22Rv1 (cell line): ENCODE results near the gene MELK.

Source experiments
- H3K27ac ChIP-seq: fragments of 450-650 bp; 2 replicates; pipeline ENCODE4 v1.5.1; 2017
- CTCF ChIP-seq: fragments of 450-650 bp; IDR thresholded peaks from 2 replicates; pipeline ENCODE4 v1.5.1; 2017; ENCODE audit warnings: mild to moderate bottlenecking
- ZFX ChIP-seq: fragments of 450-650 bp; IDR thresholded peaks from 2 replicates; pipeline ENCODE4 v1.6.1; 2017; ENCODE audit warnings: antibody characterized with exemption, borderline replicate concordance

The MELK gene

GRCh38 chr9:36713515-36714490, 141.1 kb downstream of the MELK start:
- no peak overlapping the region for H3K27ac ChIP-seq
- TF ChIP-seq ZFX (no peak), CTCF (no peak)

GRCh38 chr9:36716496-36716895, 143.8 kb downstream of the MELK start:
- no peak overlapping the region for H3K27ac ChIP-seq
- TF ChIP-seq CTCF: no peak
- TF ChIP-seq ZFX: no peak

GRCh38 chr9:36717276-36717675, 144.6 kb downstream of the MELK start:
- no peak for TF ChIP-seq ZFX
- TF ChIP-seq CTCF: no peak

GRCh38 chr9:36718612-36719011, 145.9 kb downstream of the MELK start:
- no peak overlapping the region for H3K27ac ChIP-seq
- TF ChIP-seq CTCF: no peak

More at GRCh38 chr9:36717276-36717675, 144.6 kb downstream of the MELK start:
- H3K27ac ChIP-seq: no peak overlapping the region

GRCh38 chr9:36720043-36720442, 147.3 kb downstream of the MELK start:
- TF ChIP-seq ZFX: no peak
- no peak overlapping the region for H3K27ac ChIP-seq

GRCh38 chr9:36721846-36722588, 149.3 kb downstream of the MELK start:
- no peak overlapping the region for H3K27ac ChIP-seq
- TF ChIP-seq ZFX (no peak), CTCF (no peak)

GRCh38 chr9:36725777-36726356, 153.2 kb downstream of the MELK start:
- H3K27ac ChIP-seq: no peak overlapping the region
- TF ChIP-seq CTCF (no peak), ZFX (no peak)
